ENCODE results near the gene PDE4B.

- TF ChIP-seq EZH2 (IDR thresholded peaks at IDR 0.05; ENCODE audit: borderline replicate concordance, control insufficient read depth, low read depth, low read length) (no peak), NBN (IDR thresholded peaks at IDR 0.05) (no peak)
Measured at GRCh38 chr1:66292944-66293343, 500.2 kb downstream of the PDE4B start.

Measured in GM12878 (cell line).